ENCODE data around the gene HOXD8. TPM values are rescaled to one million over a fixed set of nuclear protein-coding genes. Genes with fewer than 3 reads are reported as not detected.
A peak's percentile ranks its signal among the peaks of the same experiment; 100 is the strongest.

HOXD8 gene
- total and polyA plus RNA-seq, 9 of the 15 experiments (the other 6 are each of a cell fraction or from before 2014, with no cell fraction given) = 0.04 to 0.15 TPM; not detected in 7

GRCh38 chr2:176115883-176116813 lies 13.4 kb upstream of the HOXD8 start, which contains the start of gene HOXD10 (continued):
- TF ChIP-seq ZBTB33 (CRISPR knock-in tag; IDR thresholded peaks at IDR 0.05) = peak; percentile 79
- TF ChIP-seq RAD51 (IDR thresholded peaks at IDR 0.05; ENCODE audit: borderline replicate concordance, low read depth) = peak; percentile 72
- no peak for TF ChIP-seq TAF15 (IDR thresholded peaks at IDR 0.05; ENCODE audit: low read depth, low read length)
- TF ChIP-seq REST (IDR thresholded peaks at IDR 0.05; ENCODE audit: borderline replicate concordance) = 0 out of 2 replicates have a peak, but pooled peaks have one; percentile 10
- TF ChIP-seq REST (CRISPR knock-in tag; IDR thresholded peaks at IDR 0.05; ENCODE audit: low read depth) = no peak
- TF ChIP-seq RAD21 (CRISPR knock-in tag; conservative IDR thresholded peaks at IDR 0.05 in 1 of 2, IDR thresholded peaks at IDR 0.05 in 1 of 2) = peak in 1 of 2 experiments; percentile 48; a peak in 2 of 4 replicates
- peak in 1 of 2 experiments; percentile 25 for TF ChIP-seq E2F6 (IDR thresholded peaks at IDR 0.05; ENCODE audit: borderline replicate concordance in 1 of 2, extremely low read depth in 1 of 2, insufficient read depth in 1 of 2, insufficient read length in 1 of 2, low read depth in 1 of 2, low read length in 1 of 2, poor library complexity in 1 of 2, severe bottlenecking in 1 of 2)
- TF ChIP-seq E2F3 (CRISPR knock-in tag; IDR thresholded peaks at IDR 0.05) = no peak
- no peak for TF ChIP-seq PHF21A (IDR thresholded peaks at IDR 0.05; ENCODE audit: borderline replicate concordance, low read depth)
- peak; percentile 96 for TF ChIP-seq TFE3 (CRISPR knock-in tag; IDR thresholded peaks at IDR 0.05)
- peak; percentile 66 for TF ChIP-seq USF1 (CRISPR knock-in tag; IDR thresholded peaks at IDR 0.05)

All from K562 (cell line).